ENCODE results near the gene SV2C. TPM values are rescaled to one million over a fixed set of nuclear protein-coding genes. Genes with fewer than 3 reads are reported as not detected.
"Not testable (repeated sequence)": the region's sequence is repeated elsewhere in the genome, so short reads cannot be mapped to it uniquely, and the experiment has no call there.

SV2C gene
- total RNA-seq, 1 donor from 2014 or later: not detected

DNA sequence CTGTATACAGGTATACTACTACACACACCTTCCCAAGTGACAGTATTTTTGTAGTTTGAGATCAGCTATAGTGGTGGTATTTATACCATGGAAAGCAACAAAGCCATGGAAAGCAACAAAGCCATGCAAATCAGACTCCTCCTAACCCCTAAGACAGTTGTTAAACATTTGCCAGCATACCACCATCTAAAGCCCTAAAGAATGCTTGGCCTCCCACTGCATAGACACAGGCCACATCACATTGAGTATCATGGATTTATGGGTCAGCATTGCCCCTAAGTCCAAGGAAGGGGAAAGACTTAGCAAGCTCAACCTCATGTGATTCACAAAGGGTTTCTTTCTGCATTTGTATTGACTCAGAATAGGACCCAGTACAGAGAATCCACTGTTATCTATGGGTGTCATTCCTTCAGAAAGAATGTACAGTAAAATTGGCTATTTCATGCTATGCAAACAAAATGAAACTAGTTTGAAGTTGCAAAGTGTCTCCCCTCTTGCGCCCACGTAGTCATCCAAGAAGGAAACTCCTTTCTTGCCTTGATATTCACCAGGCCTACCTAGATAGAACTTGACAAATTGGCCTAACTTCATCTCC lies 249.5 kb downstream of the SV2C start:
- no peak overlapping the region for H3K4me3 ChIP-seq (ENCODE audit: low read depth, low read length)
- TF ChIP-seq CTCF (conservative IDR thresholded peaks at IDR 0.05; ENCODE audit: low read depth, low read length): no peak
- DNase-seq (ENCODE audit: low read depth): no peak

DNA sequence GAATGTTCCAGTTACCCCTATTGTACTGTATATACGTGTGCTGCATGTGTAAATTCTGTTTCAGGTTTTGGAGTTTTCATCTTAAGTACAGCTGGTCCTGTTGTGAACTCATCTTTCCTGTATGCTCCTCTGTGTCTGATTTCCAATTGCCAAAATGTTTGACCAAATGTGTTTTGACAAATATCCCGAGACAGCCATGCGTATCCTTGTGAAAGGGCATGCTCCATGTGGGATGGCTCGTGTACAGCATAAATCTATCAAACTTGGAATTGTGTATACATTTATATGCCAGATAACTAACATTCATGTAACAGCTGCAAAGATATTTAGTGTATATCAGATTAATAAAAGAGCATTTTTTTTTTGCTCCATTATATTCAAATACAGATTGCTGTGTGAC lies 250.4 kb downstream of the SV2C start:
- H3K4me3 ChIP-seq (ENCODE audit: low read depth, low read length): no peak overlapping the region
- no peak for TF ChIP-seq CTCF (conservative IDR thresholded peaks at IDR 0.05; ENCODE audit: low read depth, low read length)
- DNase-seq (ENCODE audit: low read depth): no peak

DNA sequence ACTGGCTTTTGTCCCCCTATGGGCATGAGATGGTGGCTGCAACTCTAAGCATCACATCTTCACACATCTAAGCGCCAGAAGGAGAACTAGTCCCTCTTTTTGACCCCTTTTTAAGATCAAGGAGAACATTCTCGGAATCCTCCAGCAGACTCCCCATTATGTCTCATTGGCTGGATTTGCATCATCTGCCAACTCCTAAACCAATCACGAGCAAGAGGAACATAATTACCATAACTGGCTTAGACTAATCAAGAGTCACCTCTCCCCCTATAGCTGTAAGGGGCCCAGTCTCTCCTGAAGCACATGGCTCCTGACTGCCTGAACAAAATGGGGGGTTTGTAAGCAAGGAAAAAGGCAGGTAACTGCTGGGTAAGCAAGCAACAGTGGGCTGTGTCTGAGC lies 251.4 kb downstream of the SV2C start:
- DNase-seq (ENCODE audit: low read depth): no peak
- TF ChIP-seq CTCF (conservative IDR thresholded peaks at IDR 0.05; ENCODE audit: low read depth, low read length): no peak
- H3K4me3 ChIP-seq (ENCODE audit: low read depth, low read length): no peak overlapping the region

- not testable (repeated sequence) for H3K4me3 ChIP-seq (ENCODE audit: low read depth, low read length); DNase-seq (ENCODE audit: low read depth)
These were observed 252.3 kb downstream of the SV2C start for GRCh38 chr5:76335451-76335850.

DNA sequence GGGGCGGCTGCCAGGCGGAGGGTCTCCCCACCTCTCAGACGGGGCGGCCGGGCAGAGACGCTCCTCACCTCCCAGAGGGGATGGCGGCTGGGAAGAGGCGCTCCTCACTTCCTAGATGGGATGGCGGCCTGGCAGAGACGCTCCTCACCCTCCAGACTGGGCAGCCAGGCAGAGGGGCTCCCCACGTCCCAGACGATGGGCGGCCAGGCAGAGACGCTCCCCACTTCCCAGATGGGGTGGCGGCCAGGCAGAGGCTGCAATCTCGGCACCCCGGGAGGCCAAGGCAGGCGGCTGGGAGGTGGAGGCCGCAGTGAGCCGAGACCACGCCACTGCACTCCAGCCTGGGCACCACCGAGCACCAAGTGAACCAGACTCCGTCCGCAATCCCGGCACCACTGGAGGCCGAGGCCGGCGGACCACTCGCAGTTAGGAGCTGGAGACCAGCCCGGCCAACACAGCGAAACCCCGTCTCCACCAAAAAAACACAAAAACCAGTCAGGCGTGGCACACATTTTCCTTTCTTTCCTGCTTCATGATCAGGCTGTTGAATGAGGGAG lies 253.1 kb downstream of the SV2C start:
- not testable (repeated sequence) for H3K4me3 ChIP-seq (ENCODE audit: low read depth, low read length); DNase-seq (ENCODE audit: low read depth)

- TF ChIP-seq CTCF (conservative IDR thresholded peaks at IDR 0.05; ENCODE audit: low read depth, low read length): peak; percentile 65
- peak; percentile 38 for DNase-seq (ENCODE audit: low read depth)
- no peak overlapping the region for H3K4me3 ChIP-seq (ENCODE audit: low read depth, low read length)
These were observed 254.8 kb downstream of the SV2C start for GRCh38 chr5:76337953-76338451.

GRCh38 chr5:76339919-76340318 lies 256.7 kb downstream of the SV2C start:
- no peak for TF ChIP-seq CTCF (conservative IDR thresholded peaks at IDR 0.05; ENCODE audit: low read depth, low read length)
- H3K4me3 ChIP-seq (ENCODE audit: low read depth, low read length): no peak overlapping the region
- no peak for DNase-seq (ENCODE audit: low read depth)

DNA sequence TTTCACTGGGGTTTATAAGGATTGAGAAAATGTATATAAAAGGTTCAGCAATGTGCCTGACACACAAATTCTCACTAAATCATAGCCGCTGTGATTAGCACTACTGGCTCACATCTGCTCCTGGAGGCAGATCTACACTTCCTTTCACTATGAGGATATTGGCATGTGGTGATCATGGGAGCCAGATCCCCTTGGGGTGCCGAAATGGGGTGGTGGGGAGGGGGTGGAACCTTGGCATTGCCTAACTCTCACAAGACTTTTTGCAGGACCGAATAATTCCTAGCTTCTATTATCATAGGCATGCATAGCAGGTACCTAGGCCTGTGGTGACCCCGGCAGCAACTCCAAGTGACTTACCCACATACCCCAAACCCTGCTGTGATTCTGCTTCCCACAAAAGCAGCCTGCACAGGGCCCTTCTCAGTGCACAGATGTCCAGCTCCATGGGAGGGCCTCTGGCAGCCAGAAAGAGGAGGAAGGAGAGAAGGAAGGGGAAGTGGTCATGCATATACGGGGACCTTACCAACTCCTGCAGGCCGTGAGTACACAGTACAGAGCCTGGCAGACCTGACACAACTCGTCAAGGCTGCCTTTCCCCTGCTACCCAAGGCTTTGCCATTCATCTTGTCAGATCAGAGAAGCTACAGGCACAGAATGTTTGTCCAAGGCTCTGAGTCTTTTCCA lies 258.6 kb downstream of the SV2C start:
- TF ChIP-seq CTCF (conservative IDR thresholded peaks at IDR 0.05; ENCODE audit: low read depth, low read length): no peak
- H3K4me3 ChIP-seq (ENCODE audit: low read depth, low read length): no peak overlapping the region

More for the DNA sequence above, 258.6 kb downstream of the SV2C start:
- no peak for DNase-seq (ENCODE audit: low read depth)
